ENCODE measurements around the gene FAM124A. TPM values are rescaled to one million over a fixed set of nuclear protein-coding genes. Genes with fewer than 3 reads are reported as not detected.

The FAM124A gene
- total RNA-seq, 1 donor from 2014 or later: 5.7 TPM

- peaks cover 21% of the 10 kb centered on the region for H3K4me1 ChIP-seq
- no peaks in the 10 kb centered on the region for H3K9me3 ChIP-seq (replicated peaks)
- H3K27ac ChIP-seq (replicated peaks): peak overlapping the region; percentile 70
Measured at GRCh38 chr13:51292000-51292565, 69.9 kb downstream of the FAM124A start.

GRCh38 chr13:51297556-51297955 lies 75.4 kb downstream of the FAM124A start:
- no peak for DNase-seq
- H3K27ac ChIP-seq (replicated peaks): no peak overlapping the region
- intact Hi-C loops (cut with micrococcal nuclease): no loop called here
- no peaks in the 10 kb centered on the region for H3K9me3 ChIP-seq (replicated peaks)
- no peaks in the 10 kb centered on the region for H3K27me3 ChIP-seq (ENCODE audit: low read depth)
- no peaks in the 10 kb centered on the region for H3K36me3 ChIP-seq
- H3K4me3 ChIP-seq: no peak overlapping the region
- TF ChIP-seq CTCF (IDR thresholded peaks at IDR 0.05; ENCODE audit: borderline replicate concordance): no peak
- peaks cover 4% of the 10 kb centered on the region for H3K4me1 ChIP-seq

More at GRCh38 chr13:51292000-51292565, 69.9 kb downstream of the FAM124A start:
- Histone ChIP-seq H3K4me3 (no peak overlapping the region), H3K27me3 (ENCODE audit: low read depth) (no peaks in the 10 kb centered on the region), H3K36me3 (no peaks in the 10 kb centered on the region)
- DNase-seq: no peak
- intact Hi-C loops (cut with micrococcal nuclease): no loop called here
- TF ChIP-seq CTCF (IDR thresholded peaks at IDR 0.05; ENCODE audit: borderline replicate concordance): no peak

- intact Hi-C loops (cut with micrococcal nuclease): no loop called here
- Histone ChIP-seq H3K4me3 (no peak overlapping the region), H3K36me3 (no peaks in the 10 kb centered on the region), H3K9me3 (replicated peaks) (no peaks in the 10 kb centered on the region), H3K27ac (replicated peaks) (no peak overlapping the region), H3K27me3 (ENCODE audit: low read depth) (no peaks in the 10 kb centered on the region), H3K4me1 (no peaks in the 10 kb centered on the region)
- DNase-seq: no peak
- no peak for TF ChIP-seq CTCF (IDR thresholded peaks at IDR 0.05; ENCODE audit: borderline replicate concordance)
Measured at GRCh38 chr13:51298812-51299211, 76.6 kb downstream of the FAM124A start.

- H3K27ac ChIP-seq (replicated peaks): no peak overlapping the region
- no peaks in the 10 kb centered on the region for H3K36me3 ChIP-seq
- DNase-seq: no peak
- H3K27me3 ChIP-seq (ENCODE audit: low read depth): no peaks in the 10 kb centered on the region
- intact Hi-C loops (cut with micrococcal nuclease): no loop called here
- H3K9me3 ChIP-seq (replicated peaks): no peaks in the 10 kb centered on the region
- H3K4me3 ChIP-seq: no peak overlapping the region
- H3K4me1 ChIP-seq: no peaks in the 10 kb centered on the region
- TF ChIP-seq CTCF (IDR thresholded peaks at IDR 0.05; ENCODE audit: borderline replicate concordance): no peak
Measured at GRCh38 chr13:51303063-51303552, 80.9 kb downstream of the FAM124A start.

GRCh38 chr13:51303882-51304281 lies 81.7 kb downstream of the FAM124A start:
- H3K4me1 ChIP-seq: no peaks in the 10 kb centered on the region
- no peak overlapping the region for H3K27ac ChIP-seq (replicated peaks)
- no peaks in the 10 kb centered on the region for H3K36me3 ChIP-seq
- H3K4me3 ChIP-seq: no peak overlapping the region
- no peaks in the 10 kb centered on the region for H3K27me3 ChIP-seq (ENCODE audit: low read depth)
- DNase-seq: no peak
- intact Hi-C loops (cut with micrococcal nuclease): no loop called here
- TF ChIP-seq CTCF (IDR thresholded peaks at IDR 0.05; ENCODE audit: borderline replicate concordance): no peak
- no peaks in the 10 kb centered on the region for H3K9me3 ChIP-seq (replicated peaks)
